Glomerular endothelial cell (primary cell): ENCODE measurements around the gene ZNF521. TPM values are rescaled to one million over a fixed set of nuclear protein-coding genes. Genes with fewer than 3 reads are reported as not detected.

Source experiments
- DNase-seq: peaks from one replicate; pipeline ENCODE4 v3.0.0-alpha.2; 2011; ENCODE audit warnings: low read depth, low spot score; ENCODE audit errors: extremely low read depth
- total RNA-seq: library from RNA; depleted of rRNA; stranded (reverse); fragments of >200 nt; gene quantifications from 2 replicates; pipeline ENCODE4 v1.2.3, GENCODE V29; 2015

ZNF521 gene
- total RNA-seq, 1 donor from 2014 or later, result 114 TPM

DNA sequence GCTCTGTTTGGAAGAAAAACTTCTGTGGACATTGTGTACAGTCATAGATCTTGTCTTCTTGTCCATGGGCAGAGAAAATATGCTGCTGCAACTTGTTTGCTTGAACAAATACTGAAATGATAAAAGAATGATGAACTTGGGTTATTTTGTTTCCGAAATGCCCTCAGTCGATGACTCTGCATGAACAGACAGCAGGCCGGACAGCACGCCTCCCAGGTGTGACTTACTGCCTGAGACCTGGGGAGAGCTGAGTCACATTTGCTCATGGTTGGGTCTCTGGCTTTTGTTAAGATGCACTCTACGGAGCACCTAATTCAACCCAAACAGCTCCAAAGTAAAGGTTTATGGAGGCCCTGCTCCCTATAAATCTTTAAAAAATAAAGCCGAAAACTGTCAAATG, 262.5 kb downstream of the ZNF521 start:
- DNase-seq, result no peak

DNA sequence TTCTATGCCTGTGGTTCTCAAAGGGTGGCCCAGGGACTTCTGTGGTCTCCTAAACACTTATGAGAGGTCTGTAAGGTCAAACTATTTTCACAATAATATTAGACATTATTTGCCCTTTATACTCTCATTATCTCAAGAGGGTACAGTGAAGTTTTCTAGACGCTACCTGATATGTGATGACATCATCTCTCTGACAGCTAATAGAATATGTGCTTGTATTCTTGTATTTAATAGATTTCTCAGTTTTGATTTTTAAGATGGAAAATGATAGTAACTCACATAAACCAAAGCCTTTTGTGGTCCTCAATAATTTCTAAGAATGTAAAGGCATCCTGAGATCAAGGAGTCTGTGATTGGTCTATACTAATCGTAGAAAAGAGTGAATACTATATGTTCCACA, 265.1 kb downstream of the ZNF521 start:
- DNase-seq, result no peak

GRCh38 chr18:25081001-25081400, 271.0 kb downstream of the ZNF521 start:
- DNase-seq, result no peak

DNA sequence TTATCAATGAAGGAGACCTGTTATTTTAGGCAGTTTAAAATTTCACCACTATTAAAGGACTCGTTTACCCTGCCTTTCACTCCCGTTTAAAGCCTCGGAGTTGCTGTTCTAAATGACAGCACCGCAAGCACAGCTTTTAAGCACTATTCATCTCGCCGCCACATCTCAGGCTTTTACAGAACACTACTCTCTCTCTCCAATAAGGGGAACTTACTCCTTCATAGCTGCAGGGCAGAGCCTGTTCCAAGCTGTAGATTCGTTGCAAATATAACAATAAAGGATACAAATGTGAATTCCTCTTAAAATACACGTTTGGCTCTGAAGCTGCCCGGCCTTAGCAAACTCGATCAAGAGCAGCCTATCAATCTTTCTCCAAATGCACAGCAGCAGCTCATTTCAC, 271.8 kb downstream of the ZNF521 start:
- no peak for DNase-seq

- no peak for DNase-seq
Observed at GRCh38 chr18:25077944-25078723, 273.8 kb downstream of the ZNF521 start.

- no peak for DNase-seq
Observed at GRCh38 chr18:25077038-25077943, 274.7 kb downstream of the ZNF521 start.

DNA sequence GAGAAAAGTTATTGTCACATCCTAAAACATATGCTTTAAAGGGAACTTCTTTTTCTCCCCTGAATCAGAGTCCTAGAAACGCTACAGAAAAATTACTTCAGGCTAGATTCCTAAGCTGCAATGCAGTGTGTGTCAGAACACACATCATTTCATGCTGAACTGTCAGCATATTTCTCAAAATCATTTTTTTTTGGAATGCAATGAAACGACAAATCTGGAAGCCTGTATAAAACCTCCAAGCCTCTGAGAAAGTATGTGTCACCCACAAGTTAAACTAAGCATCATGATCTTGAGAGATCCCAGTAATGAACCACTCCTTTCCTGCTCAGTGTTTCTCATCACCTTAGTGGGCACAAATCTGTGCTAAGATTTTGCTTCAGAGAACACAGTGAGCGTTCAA, 276.2 kb downstream of the ZNF521 start:
- DNase-seq, result no peak

DNA sequence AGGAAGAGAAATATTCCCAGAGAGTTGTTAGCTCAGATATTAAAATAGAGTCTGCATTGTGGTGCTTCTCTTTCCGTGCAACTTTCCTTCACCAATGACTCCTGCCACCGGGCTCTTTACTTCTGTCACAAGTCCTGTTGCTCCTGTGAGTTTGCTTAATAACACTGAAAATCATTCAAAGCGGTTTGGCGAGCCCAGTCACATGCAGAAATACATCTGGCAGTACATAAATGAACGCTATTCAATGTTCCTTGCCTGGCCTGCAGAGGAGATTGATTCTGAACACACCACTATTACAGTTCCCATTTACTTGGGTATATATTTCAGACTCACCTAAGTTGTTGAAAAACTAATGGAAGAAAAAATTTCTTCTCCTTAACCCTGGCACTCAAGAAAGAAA, 276.6 kb downstream of the ZNF521 start:
- DNase-seq, result no peak

DNA sequence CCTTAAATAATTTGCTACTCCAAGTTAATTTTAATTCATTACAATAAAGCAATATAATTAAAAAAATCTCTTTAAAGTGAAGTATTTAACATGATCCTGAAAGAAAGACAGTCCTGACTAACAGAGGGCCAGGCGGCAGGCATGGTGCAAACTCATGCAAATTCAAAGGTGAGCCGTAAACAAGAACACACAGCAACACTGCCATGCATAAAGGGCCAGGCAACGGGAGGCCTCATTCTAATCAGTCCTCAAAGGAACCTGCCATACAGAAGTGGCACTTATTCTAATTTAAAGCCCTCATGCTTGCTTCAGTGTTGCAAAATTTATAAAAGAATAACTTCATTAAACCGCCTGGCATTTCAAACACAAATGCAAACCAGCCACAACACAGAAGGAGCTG, 277.0 kb downstream of the ZNF521 start:
- DNase-seq, result no peak

DNA sequence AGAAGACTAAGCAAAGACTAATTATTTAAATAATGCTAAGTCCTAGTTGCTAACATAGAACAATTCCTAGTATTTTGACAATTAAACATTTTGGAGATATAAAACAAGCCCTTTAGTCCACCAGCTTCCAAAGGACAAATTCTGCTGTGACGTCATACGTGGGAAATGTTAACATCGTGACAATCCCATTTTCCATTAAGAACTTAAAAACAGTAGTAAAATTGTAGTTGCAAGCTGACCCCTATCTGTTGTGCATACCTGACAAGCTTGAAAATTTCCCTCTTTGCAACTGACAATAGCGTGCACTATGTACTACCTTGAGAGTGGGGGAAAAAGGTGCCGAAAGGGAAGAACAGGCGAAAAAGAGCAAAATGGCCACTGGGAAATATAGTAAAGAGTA, 279.8 kb downstream of the ZNF521 start:
- DNase-seq, result no peak

DNA sequence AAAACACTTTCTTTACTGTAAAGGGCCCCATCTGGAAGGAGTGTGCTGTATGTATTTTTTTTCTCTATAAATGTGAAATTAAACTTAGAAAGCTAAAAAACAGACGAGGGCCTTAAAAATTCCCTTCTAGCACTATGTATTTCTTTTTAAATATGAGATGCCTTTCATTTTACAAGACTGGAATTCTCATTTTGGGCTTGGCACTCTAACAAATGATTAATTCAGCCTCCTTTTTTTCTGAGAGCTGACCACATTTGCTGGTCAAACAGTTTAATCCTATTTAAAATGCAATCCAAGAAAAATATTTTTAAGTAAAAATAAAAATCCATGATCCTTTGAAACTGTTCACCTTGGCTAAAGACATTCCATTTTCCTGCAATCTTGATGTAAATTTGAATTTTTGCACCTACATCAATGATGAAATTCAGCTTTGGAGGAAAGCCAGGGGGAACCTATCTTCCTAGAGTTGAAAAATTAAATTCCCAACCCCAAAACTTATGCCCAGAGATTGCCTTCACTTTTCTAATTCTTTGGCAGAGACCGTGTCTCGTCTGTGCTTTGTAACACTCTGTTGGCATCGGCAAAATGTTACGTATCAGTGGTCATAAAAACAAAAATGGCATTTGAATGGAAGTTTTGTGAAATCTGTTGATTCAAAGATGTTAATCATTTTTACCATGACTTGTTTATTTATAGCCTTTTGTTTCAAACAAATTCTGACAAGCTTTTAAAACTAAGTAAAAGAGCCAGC, 284.5 kb downstream of the ZNF521 start:
- DNase-seq, result no peak

DNA sequence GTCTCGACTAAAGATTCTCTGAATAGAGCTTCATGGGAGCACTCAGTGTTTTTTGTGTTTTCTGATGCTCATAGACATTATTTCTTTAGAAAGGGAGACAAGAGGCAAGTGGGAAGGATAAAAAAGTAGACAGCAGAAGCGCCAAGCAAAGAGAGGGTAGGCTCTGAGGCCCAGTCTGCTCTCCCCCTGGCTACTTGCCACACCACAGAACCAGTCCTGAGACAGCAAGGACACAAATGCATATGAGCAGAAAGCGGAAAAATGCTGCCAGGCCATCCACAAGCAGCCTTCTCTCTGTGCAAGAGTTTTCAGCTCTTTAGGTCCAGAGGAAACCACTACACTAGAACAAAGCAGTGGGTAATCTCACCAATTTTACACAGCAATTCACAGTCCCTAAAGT, 285.4 kb downstream of the ZNF521 start:
- DNase-seq, result no peak

- no peak for DNase-seq
Observed at GRCh38 chr18:25062720-25063119, 289.2 kb downstream of the ZNF521 start.

- DNase-seq, result no peak
Observed at GRCh38 chr18:25061395-25061794, 290.6 kb downstream of the ZNF521 start.

- DNase-seq, result no peak
Observed at GRCh38 chr18:25058521-25058920, 293.4 kb downstream of the ZNF521 start.

DNA sequence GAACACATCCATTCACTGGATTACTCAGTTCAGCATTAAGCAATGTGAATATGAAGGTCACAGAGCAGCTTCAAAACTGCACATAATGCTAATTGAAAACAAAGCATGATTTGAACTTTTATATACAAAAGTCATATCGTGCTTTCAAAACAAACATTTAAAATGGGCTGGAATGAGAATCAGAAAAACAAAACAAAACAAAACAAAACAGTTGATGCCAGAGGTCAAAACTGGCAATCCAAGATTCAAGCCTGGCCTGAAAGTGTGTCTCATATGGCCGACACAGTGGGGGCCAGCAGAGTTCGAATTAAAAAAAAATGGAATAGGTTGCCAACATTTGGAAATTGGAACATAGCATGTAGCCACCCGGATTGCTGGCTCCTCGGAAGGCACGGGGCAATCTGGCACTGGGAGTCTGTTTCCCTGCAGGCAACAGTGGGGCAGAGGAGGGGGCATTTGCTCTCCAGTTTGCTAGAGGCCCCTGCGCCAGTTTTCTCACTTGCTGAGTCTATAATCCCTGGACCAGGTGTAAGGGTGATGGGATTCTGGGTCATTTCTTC, 294.4 kb downstream of the ZNF521 start:
- no peak for DNase-seq

GRCh38 chr18:25056429-25056828, 295.5 kb downstream of the ZNF521 start:
- no peak for DNase-seq

- DNase-seq, result no peak
Observed at GRCh38 chr18:25055076-25055475, 296.9 kb downstream of the ZNF521 start.

- no peak for DNase-seq
Observed at GRCh38 chr18:25053466-25053865, 298.5 kb downstream of the ZNF521 start.

GRCh38 chr18:25052511-25052921, 299.4 kb downstream of the ZNF521 start:
- DNase-seq, result no peak

- no peak for DNase-seq
Observed at GRCh38 chr18:25050605-25051004, 301.4 kb downstream of the ZNF521 start.
